CD4-positive, alpha-beta T cell treated with Interferon gamma for 1 hour (primary cell): ENCODE measurements around the gene PPP4C.

Experiments
- DNase-seq: peaks from one replicate; pipeline ENCODE4 v3.0.0-alpha.2; 2020

PPP4C gene

GRCh38 chr16:30060346-30060745, 15.4 kb upstream of the PPP4C start:
- no peak for DNase-seq

GRCh38 chr16:30060836-30061554, 14.8 kb upstream of the PPP4C start:
- DNase-seq = no peak

- no peak for DNase-seq
Measured at GRCh38 chr16:30063278-30063892, 12.4 kb upstream of the PPP4C start.

GRCh38 chr16:30063893-30064728, 11.7 kb upstream of the PPP4C start:
- peak; percentile 77 for DNase-seq

GRCh38 chr16:30064729-30065101, 11.1 kb upstream of the PPP4C start:
- no peak for DNase-seq

GRCh38 chr16:30065102-30065942, 10.5 kb upstream of the PPP4C start, which contains the start of gene ALDOA:
TSS of gene ALDOA (plus strand) at chr16:30065760. CDS start at chr16:30066898, 1,138 bp downstream.
- DNase-seq = peak; percentile 95

GRCh38 chr16:30065943-30066760, 9.6 kb upstream of the PPP4C start:
- DNase-seq = no peak

GRCh38 chr16:30066761-30067583, 8.8 kb upstream of the PPP4C start:
- DNase-seq = no peak

- no peak for DNase-seq
Measured at GRCh38 chr16:30067584-30067916, 8.2 kb upstream of the PPP4C start.

- no peak for DNase-seq
Measured at GRCh38 chr16:30068333-30068732, 7.5 kb upstream of the PPP4C start.

- peak; percentile 54 for DNase-seq
Measured at GRCh38 chr16:30068750-30069610, 6.8 kb upstream of the PPP4C start.

- no peak for DNase-seq
Measured at GRCh38 chr16:30069611-30070462, 6.0 kb upstream of the PPP4C start.

- DNase-seq = no peak
Measured at GRCh38 chr16:30070490-30070889, 5.3 kb upstream of the PPP4C start.

- DNase-seq = no peak
Measured at GRCh38 chr16:30076276-30076791, 540 bp downstream of the PPP4C start.

- no peak for DNase-seq
Measured at GRCh38 chr16:30077656-30078055, 1.9 kb downstream of the PPP4C start.

- DNase-seq = no peak
Measured at GRCh38 chr16:30078744-30079143, 3.0 kb downstream of the PPP4C start.

- DNase-seq = no peak
Measured at GRCh38 chr16:30079480-30079879, 3.7 kb downstream of the PPP4C start.

- no peak for DNase-seq
Measured at GRCh38 chr16:30082545-30083090, 6.8 kb downstream of the PPP4C start.
